T-helper 2 cell treated with Interferon-gamma antibody and Interleukin-4, amounts not matched to agents 5 μg/mL and 100 μg/mL, for 36 hours (primary cell): ENCODE results near the gene AKAP13.
A peak's percentile ranks its signal among the peaks of the same experiment; 100 is the strongest.
"Not testable (repeated sequence)": the region's sequence is repeated elsewhere in the genome, so short reads cannot be mapped to it uniquely, and the experiment has no call there.

Experiments used
- DNase-seq: peaks from one replicate; pipeline ENCODE4 v3.0.0; 2021; ENCODE audit warnings: low spot score
- H3K27ac Mint-ChIP-seq: one replicate; pipeline ENCODE4 v1.8.0; 2021; ENCODE audit warnings: mild to moderate bottlenecking, mixed read lengths
- H3K27me3 Mint-ChIP-seq: one replicate; pipeline ENCODE4 v1.8.0; 2021; ENCODE audit warnings: low read depth, mixed read lengths
- H3K36me3 Mint-ChIP-seq: one replicate; pipeline ENCODE4 v1.8.0; 2021; ENCODE audit warnings: low read depth, mixed read lengths
- H3K4me1 Mint-ChIP-seq: one replicate; pipeline ENCODE4 v1.8.0; 2021; ENCODE audit warnings: low read depth, mixed read lengths
- H3K4me3 Mint-ChIP-seq: one replicate; pipeline ENCODE4 v1.8.0; 2022; ENCODE audit warnings: mild to moderate bottlenecking, moderate library complexity, mixed read lengths
- H3K9me3 Mint-ChIP-seq: one replicate; pipeline ENCODE4 v1.8.0; 2021; ENCODE audit warnings: mixed read lengths

Gene AKAP13

DNA sequence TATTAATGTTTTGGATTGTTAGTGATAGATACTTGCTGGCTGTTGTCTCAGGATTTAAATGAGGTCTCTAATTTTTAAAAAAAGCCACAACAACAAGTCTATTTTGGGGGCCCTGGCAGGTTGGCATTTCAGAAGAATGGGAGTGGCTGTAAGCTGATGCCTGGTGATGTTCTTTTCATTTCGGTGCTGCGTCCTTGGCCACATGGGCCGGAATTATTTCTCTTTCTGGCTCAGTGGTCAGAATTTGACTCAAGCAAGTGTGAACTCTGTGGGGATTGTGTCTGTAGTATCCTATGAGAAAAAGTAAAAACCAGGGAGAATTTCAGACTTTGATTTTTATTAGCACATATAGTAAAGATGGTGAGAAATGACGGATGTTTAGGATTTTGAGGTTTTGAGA is 203.0 kb downstream of the AKAP13 start:
- Mint-ChIP-seq H3K27ac (peak overlapping the region; percentile 96), H3K4me3 (peak overlapping the region; percentile 89), H3K4me1 (peaks cover 75% of the 10 kb centered on the region), H3K36me3 (peaks cover 74% of the 10 kb centered on the region), H3K27me3 (no peaks in the 10 kb centered on the region), H3K9me3 (no peaks in the 10 kb centered on the region)
- no peak for DNase-seq

GRCh38 chr15:85583923-85584390 is 203.6 kb downstream of the AKAP13 start:
- Mint-ChIP-seq H3K4me1 (peaks cover 76% of the 10 kb centered on the region), H3K36me3 (peaks cover 75% of the 10 kb centered on the region), H3K27me3 (no peaks in the 10 kb centered on the region), H3K27ac (peak overlapping the region; percentile 96), H3K9me3 (no peaks in the 10 kb centered on the region), H3K4me3 (peak overlapping the region; percentile 89)
- DNase-seq = peak; percentile 43

- DNase-seq = no peak
- Mint-ChIP-seq H3K27ac (peak overlapping the region; percentile 49), H3K4me1 (peaks cover 73% of the 10 kb centered on the region), H3K36me3 (peaks cover 71% of the 10 kb centered on the region), H3K27me3 (no peaks in the 10 kb centered on the region), H3K4me3 (peak overlapping the region; percentile 13), H3K9me3 (no peaks in the 10 kb centered on the region)
Measured at GRCh38 chr15:85584872-85585271, 204.5 kb downstream of the AKAP13 start.

- peaks cover 60% of the 10 kb centered on the region for H3K36me3 Mint-ChIP-seq
Measured at GRCh38 chr15:85586196-85586595, 205.8 kb downstream of the AKAP13 start.

GRCh38 chr15:85587707-85588411 is 207.5 kb downstream of the AKAP13 start:
- Mint-ChIP-seq H3K9me3 (no peaks in the 10 kb centered on the region), H3K4me1 (peaks cover 44% of the 10 kb centered on the region), H3K27me3 (no peaks in the 10 kb centered on the region), H3K27ac (no peak overlapping the region), H3K4me3 (no peak overlapping the region), H3K36me3 (peaks cover 53% of the 10 kb centered on the region)
- no peak for DNase-seq

More at GRCh38 chr15:85586196-85586595, 205.8 kb downstream of the AKAP13 start:
- DNase-seq = peak; percentile 42
- not testable (repeated sequence) for H3K27me3 Mint-ChIP-seq, H3K9me3 Mint-ChIP-seq, H3K4me3 Mint-ChIP-seq, H3K27ac Mint-ChIP-seq
- peaks cover 60% of the 10 kb centered on the region for H3K4me1 Mint-ChIP-seq

- Mint-ChIP-seq H3K27me3 (no peaks in the 10 kb centered on the region), H3K36me3 (peaks cover 49% of the 10 kb centered on the region), H3K4me3 (no peak overlapping the region), H3K4me1 (peaks cover 37% of the 10 kb centered on the region), H3K27ac (no peak overlapping the region), H3K9me3 (no peaks in the 10 kb centered on the region)
- DNase-seq = no peak
Measured at GRCh38 chr15:85588677-85589076, 208.3 kb downstream of the AKAP13 start.

GRCh38 chr15:85589851-85590250 is 209.4 kb downstream of the AKAP13 start:
- Mint-ChIP-seq H3K27ac (no peak overlapping the region), H3K27me3 (no peaks in the 10 kb centered on the region), H3K36me3 (peaks cover 44% of the 10 kb centered on the region), H3K4me3 (no peak overlapping the region), H3K4me1 (peaks cover 34% of the 10 kb centered on the region), H3K9me3 (no peaks in the 10 kb centered on the region)
- DNase-seq = no peak

GRCh38 chr15:85591622-85592021 is 211.2 kb downstream of the AKAP13 start:
- no peak overlapping the region for H3K27ac Mint-ChIP-seq
- peaks cover 38% of the 10 kb centered on the region for H3K36me3 Mint-ChIP-seq
- no peak overlapping the region for H3K4me3 Mint-ChIP-seq
- peaks cover 37% of the 10 kb centered on the region for H3K4me1 Mint-ChIP-seq
- H3K9me3 Mint-ChIP-seq = no peaks in the 10 kb centered on the region
- DNase-seq = no peak
- no peaks in the 10 kb centered on the region for H3K27me3 Mint-ChIP-seq

DNA sequence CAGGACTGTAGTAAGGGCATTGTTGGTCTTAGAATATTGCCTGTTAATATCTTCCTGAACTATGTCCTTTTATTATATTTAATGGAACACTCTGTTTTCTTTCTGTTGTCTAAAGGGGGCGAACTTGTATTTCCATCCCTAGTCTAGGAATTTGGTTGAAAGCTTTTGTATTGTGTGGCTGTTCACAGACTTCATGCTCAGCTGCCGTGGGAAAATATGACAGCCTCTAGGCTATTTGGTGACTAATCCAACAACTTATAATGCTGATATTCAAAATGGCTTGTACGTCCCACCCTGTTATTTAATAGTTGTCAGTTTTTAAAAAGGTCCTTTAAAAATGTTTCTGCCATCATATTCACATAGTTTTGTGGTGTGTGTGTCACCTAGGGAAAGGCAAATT is 211.7 kb downstream of the AKAP13 start:
- Mint-ChIP-seq H3K36me3 (peaks cover 37% of the 10 kb centered on the region), H3K27ac (no peak overlapping the region), H3K4me1 (peaks cover 40% of the 10 kb centered on the region), H3K27me3 (no peaks in the 10 kb centered on the region), H3K4me3 (no peak overlapping the region), H3K9me3 (no peaks in the 10 kb centered on the region)
- no peak for DNase-seq

DNA sequence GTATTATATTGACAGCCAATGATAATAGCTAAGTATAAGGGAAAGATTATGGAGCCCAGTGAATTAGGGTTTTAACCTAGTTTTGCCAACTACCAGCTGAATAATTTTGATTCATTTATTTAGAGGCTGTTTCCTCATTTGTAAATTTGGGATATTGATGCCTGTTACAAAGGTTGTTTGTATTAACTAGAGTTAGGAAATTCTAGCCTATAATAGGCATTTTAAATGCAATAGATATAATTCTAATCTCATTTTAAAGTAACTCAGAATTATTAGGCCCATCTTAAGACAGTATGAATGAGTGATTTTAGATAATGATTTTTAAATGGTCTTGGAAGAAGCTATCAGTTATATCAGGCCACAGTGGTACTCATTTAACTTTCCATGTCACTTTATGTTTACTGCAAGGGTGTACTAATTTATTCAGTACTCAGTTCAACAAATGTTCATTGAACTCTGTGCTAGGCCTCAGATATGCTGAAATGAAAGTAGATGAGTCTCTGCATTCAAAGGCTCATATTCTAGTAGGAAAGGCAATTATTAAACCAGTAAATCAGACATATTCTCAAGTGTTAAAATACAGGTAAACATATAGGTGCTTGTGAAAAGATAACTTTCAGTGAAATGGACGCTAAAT is 213.5 kb downstream of the AKAP13 start:
- DNase-seq = no peak
- peaks cover 38% of the 10 kb centered on the region for H3K4me1 Mint-ChIP-seq
- no peak overlapping the region for H3K27ac Mint-ChIP-seq
- no peak overlapping the region for H3K4me3 Mint-ChIP-seq
- no peaks in the 10 kb centered on the region for H3K27me3 Mint-ChIP-seq
- H3K36me3 Mint-ChIP-seq = peaks cover 29% of the 10 kb centered on the region
- H3K9me3 Mint-ChIP-seq = no peaks in the 10 kb centered on the region

DNA sequence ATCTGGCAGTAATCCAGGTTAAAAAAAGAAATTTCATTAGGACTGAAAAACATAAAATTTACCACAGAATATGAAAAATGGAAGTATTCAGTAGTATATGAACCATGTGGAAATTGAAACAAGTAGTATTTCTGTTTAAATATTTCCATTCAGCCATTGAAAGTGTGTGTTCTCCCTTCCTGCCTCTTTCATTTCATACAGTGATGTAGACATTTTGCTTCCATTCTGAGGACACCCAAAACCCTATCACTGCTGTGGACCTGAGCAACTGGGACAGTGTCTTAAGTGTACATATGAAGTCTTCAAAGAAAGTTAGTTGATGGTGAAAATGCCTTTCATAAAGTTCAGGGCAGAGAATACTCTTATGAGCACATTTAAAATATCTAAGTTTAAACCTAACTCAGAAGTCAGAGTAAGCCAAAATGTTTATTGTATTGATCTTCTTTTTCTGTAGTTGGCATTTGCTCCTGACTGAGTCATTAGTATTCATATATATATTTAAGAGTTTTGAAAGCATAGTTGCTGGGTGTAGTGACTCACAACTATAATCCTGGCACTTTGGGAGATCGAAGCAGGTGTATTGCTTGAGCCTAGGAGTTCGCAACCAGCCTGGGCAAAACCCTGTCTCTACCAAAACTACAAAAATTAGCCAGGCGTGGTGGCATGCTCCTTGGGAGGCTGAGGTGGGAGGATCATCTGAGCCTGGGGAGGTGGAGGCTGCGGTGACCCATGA is 215.6 kb downstream of the AKAP13 start:
- Mint-ChIP-seq H3K9me3 (no peaks in the 10 kb centered on the region), H3K36me3 (peaks cover 26% of the 10 kb centered on the region), H3K4me1 (peaks cover 41% of the 10 kb centered on the region), H3K27me3 (no peaks in the 10 kb centered on the region), H3K27ac (peak overlapping the region; percentile 70), H3K4me3 (peak overlapping the region; percentile 46)
- DNase-seq = no peak

DNA sequence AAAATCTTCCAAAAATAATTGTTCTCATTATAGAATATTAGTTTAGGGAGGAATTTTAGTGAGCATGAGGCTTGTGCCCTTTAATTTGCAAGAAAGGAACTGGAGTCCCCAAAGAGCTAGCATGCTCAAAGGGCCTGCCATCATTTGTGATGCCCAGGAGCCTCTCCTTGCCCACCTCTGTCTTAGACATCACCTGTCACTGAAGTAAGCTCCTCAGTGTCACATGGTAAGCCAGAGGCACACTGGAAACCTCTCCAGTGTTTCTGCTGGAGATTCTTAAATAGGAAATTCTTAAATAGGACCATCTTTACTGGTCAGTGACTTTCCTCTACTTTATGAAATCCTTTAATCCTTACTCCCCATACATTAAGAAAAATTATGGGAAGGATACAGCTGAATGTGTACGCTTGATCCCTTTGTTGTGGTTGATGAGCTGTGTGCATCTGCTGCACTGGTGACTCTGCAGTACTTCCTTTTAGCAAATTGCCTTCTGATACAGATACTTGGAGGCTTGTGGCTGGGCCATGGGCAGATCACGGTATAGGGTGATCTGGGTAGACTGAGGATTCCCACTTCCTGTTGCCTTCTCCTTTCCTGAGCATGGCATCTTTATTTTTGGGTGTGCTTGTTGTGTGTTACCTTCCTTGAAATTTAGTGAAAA is 216.9 kb downstream of the AKAP13 start:
- H3K4me1 Mint-ChIP-seq = peaks cover 41% of the 10 kb centered on the region
- H3K4me3 Mint-ChIP-seq = peak overlapping the region; percentile 64
- DNase-seq = no peak
- H3K27ac Mint-ChIP-seq = peak overlapping the region; percentile 32
- H3K27me3 Mint-ChIP-seq = no peaks in the 10 kb centered on the region
- no peaks in the 10 kb centered on the region for H3K9me3 Mint-ChIP-seq
- H3K36me3 Mint-ChIP-seq = peaks cover 25% of the 10 kb centered on the region

- Mint-ChIP-seq H3K9me3 (no peaks in the 10 kb centered on the region), H3K4me3 (peak overlapping the region; percentile 8), H3K36me3 (peaks cover 21% of the 10 kb centered on the region), H3K4me1 (peaks cover 47% of the 10 kb centered on the region), H3K27ac (no peak overlapping the region), H3K27me3 (no peaks in the 10 kb centered on the region)
- DNase-seq = no peak
Measured at GRCh38 chr15:85598219-85598618, 217.8 kb downstream of the AKAP13 start.
